GM21367 (cell line): ENCODE measurements around the gene PGRMC2.

Experiments used
- ATAC-seq: cut with Tn5 transposase; IDR thresholded peaks from one replicate; pipeline ENCODE4 v1.9.1; 2021; ENCODE audit not compliant: unreplicated experiment

PGRMC2 gene

GRCh38 chr4:128225148-128225547 is 62.5 kb downstream of the PGRMC2 start:
- ATAC-seq, result no peak

GRCh38 chr4:128221586-128221985 is 66.0 kb downstream of the PGRMC2 start:
- ATAC-seq, result no peak

GRCh38 chr4:128220286-128221235 is 67.1 kb downstream of the PGRMC2 start:
- ATAC-seq, result peak; percentile 68
